Endothelial cell of umbilical vein (primary cell): ENCODE results near the gene ELOVL5. TPM values are rescaled to one million over a fixed set of nuclear protein-coding genes. Genes with fewer than 3 reads are reported as not detected.

Experiments
- BruUV-seq: library from RNA; stranded (reverse); fragments of 400-500 nt; replicated peaks from 2 replicates; lab custom pipeline; 2021; lab: Mats Ljungman, UMichigan
- CTCF ChIA-PET: fragments of 300-600, 350-600 bp; sonication (Branson Sonifier 250); formaldehyde crosslinking; loops from one replicate; lab custom pipeline; 2021; ENCODE audit warnings: antibody characterized with exemption, inconsistent platforms; lab: Charles Lee
- POLR2A ChIA-PET: fragments of 300-600, 350-600 bp; sonication (Branson Sonifier 250); formaldehyde crosslinking; loops from one replicate; lab custom pipeline; 2021; ENCODE audit warnings: antibody characterized with exemption, inconsistent platforms; lab: Charles Lee
- DNase-seq: peaks from one replicate; pipeline ENCODE4 v3.0.0-alpha.2; 2011; ENCODE audit warnings: low read depth, low spot score
- FAIRE-seq: peaks from 2 replicates; lab custom pipeline; 2011; peaks lifted over from hg19 to GRCh38; lab: Jason Lieb, UNC
- H2AFZ ChIP-seq: 2 replicates; pipeline ENCODE4 v1.6.0; 2012; ENCODE audit warnings: low read depth, low read length, control low read depth, inconsistent platforms
- H3K27ac ChIP-seq: 2 replicates; pipeline ENCODE4 v1.5.1; 2011; ENCODE audit warnings: low read depth, mild to moderate bottlenecking, control low read depth, low read length, moderate library complexity; ENCODE audit not compliant: insufficient read depth
- H3K27me3 ChIP-seq, 2 experiments: 2 replicates each; pipeline versions ENCODE4 v1.6.0 to v1.6.1; 2011; ENCODE audit warnings: low read length in 2 of 2, mixed read lengths in 1 of 2; ENCODE audit not compliant: control insufficient read depth in 2 of 2, insufficient read depth in 2 of 2
- H3K36me3 ChIP-seq, 2 experiments: 2 replicates in 1 of 2; 3 replicates in 1 of 2; pipeline ENCODE4 v1.5.1; 2011; ENCODE audit warnings: low read length in 2 of 2, mild to moderate bottlenecking in 1 of 2, moderate library complexity in 1 of 2; ENCODE audit not compliant: control insufficient read depth in 2 of 2, insufficient read depth in 2 of 2; ENCODE audit errors: extremely low read depth in 1 of 2
- H3K4me1 ChIP-seq: 3 replicates; pipeline ENCODE4 v1.5.1; 2011; ENCODE audit warnings: mild to moderate bottlenecking, low read length; ENCODE audit not compliant: control insufficient read depth, insufficient read depth; ENCODE audit errors: extremely low read depth
- H3K4me2 ChIP-seq: 2 replicates; pipeline ENCODE4 v1.6.1; 2011; ENCODE audit warnings: low read length, control low read depth, mixed read lengths; ENCODE audit not compliant: insufficient read depth
- H3K4me3 ChIP-seq, 3 experiments: fragments of 200-600 bp in 1 of 3; sonication (generic), shearing (Covaris generic) in 1 of 3; replicated peaks in 1 of 3; 2 replicates each; pipeline ENCODE4 v1.5.1; 2011 to 2016; ENCODE audit warnings: control low read depth in 3 of 3, low read length in 3 of 3, mild to moderate bottlenecking in 2 of 3, inconsistent platforms in 1 of 3, low read depth in 1 of 3, moderate library complexity in 1 of 3; ENCODE audit not compliant: insufficient read depth in 1 of 3
- H3K79me2 ChIP-seq: 2 replicates; pipeline ENCODE4 v1.6.0; 2012; ENCODE audit warnings: low read length, inconsistent platforms; ENCODE audit not compliant: control insufficient read depth, insufficient read depth
- H3K9ac ChIP-seq: replicated peaks from 2 replicates; pipeline ENCODE3; 2011; ENCODE audit warnings: low read length, control low read depth; ENCODE audit not compliant: insufficient read depth; ENCODE audit errors: extremely low read depth
- H3K9me1 ChIP-seq: replicated peaks from 3 replicates; pipeline ENCODE4 v1.6.0; 2011; ENCODE audit warnings: mild to moderate bottlenecking, low read length; ENCODE audit not compliant: control insufficient read depth, insufficient read depth; ENCODE audit errors: extremely low read depth
- H3K9me3 ChIP-seq: replicated peaks from 2 replicates; pipeline ENCODE4 v1.5.1; 2012; ENCODE audit warnings: low read length, inconsistent platforms; ENCODE audit not compliant: control insufficient read depth, insufficient read depth
- H4K20me1 ChIP-seq: replicated peaks from 2 replicates; pipeline ENCODE3; 2011; ENCODE audit warnings: mild to moderate bottlenecking, low read length; ENCODE audit not compliant: control insufficient read depth, insufficient read depth; ENCODE audit errors: extremely low read depth
- CTCF ChIP-seq, 2 donors: IDR thresholded peaks; 1 replicate in 1 of 2; 2 replicates in 1 of 2; pipeline ENCODE4 v1.5.1; 2011; ENCODE audit warnings: low read length in 2 of 2, mild to moderate bottlenecking in 2 of 2, moderate library complexity in 2 of 2, control low read depth in 1 of 2, inconsistent platforms in 1 of 2, low read depth in 1 of 2; ENCODE audit not compliant: insufficient read depth in 1 of 2; ENCODE audit errors: extremely low read depth in 1 of 2
- EZH2 ChIP-seq: IDR thresholded peaks from 2 replicates; pipeline ENCODE4 v1.6.1; 2012; ENCODE audit warnings: borderline replicate concordance, low read depth, mild to moderate bottlenecking, moderate library complexity, low read length, inconsistent platforms; ENCODE audit not compliant: severe bottlenecking
- FOS ChIP-seq: IDR thresholded peaks from 2 replicates; pipeline ENCODE4 v1.6.1; 2011; ENCODE audit warnings: mild to moderate bottlenecking, low read length, moderate library complexity, borderline replicate concordance; ENCODE audit not compliant: insufficient read depth
- GATA2 ChIP-seq: IDR thresholded peaks from 2 replicates; pipeline ENCODE4 v1.7.0; 2011; ENCODE audit warnings: low read depth, mild to moderate bottlenecking, moderate library complexity, mixed read lengths, low read length; ENCODE audit not compliant: insufficient read length, insufficient read depth
- JUN ChIP-seq: IDR thresholded peaks from 2 replicates; pipeline ENCODE4 v1.6.1; 2011; ENCODE audit warnings: borderline replicate concordance, low read depth; ENCODE audit not compliant: insufficient read length, insufficient read depth
- MAX ChIP-seq: IDR thresholded peaks from 2 replicates; pipeline ENCODE4 v1.6.1; 2011; ENCODE audit not compliant: insufficient read depth, insufficient read length
- MYC ChIP-seq: IDR thresholded peaks from one replicate; pipeline ENCODE4 v1.6.1; 2011; ENCODE audit warnings: mild to moderate bottlenecking, low read depth, low read length
- POLR2A ChIP-seq: IDR thresholded peaks from 2 replicates; pipeline ENCODE4 v1.6.1; 2012; ENCODE audit warnings: low read depth, mild to moderate bottlenecking, control low read depth, low read length
- POLR2AphosphoS5 ChIP-seq: IDR thresholded peaks from 2 replicates; pipeline ENCODE4 v1.6.1; 2012; ENCODE audit warnings: low read depth, mild to moderate bottlenecking, control low read depth, low read length, moderate library complexity; ENCODE audit not compliant: insufficient read depth
- dilution Hi-C: fragments of 300-500 bp; cut with MboI; formaldehyde crosslinking; loops from one replicate; pipeline ENCODE4 v1.15.0; 2019; ENCODE audit warnings: low sequenced_read_pairs; ENCODE audit not compliant: extremely low pct_ligation_motif_present
- intact Hi-C: fragments of 100-400 bp; cut with micrococcal nuclease; formaldehyde crosslinking; loops from one replicate; pipeline ENCODE4 v1.10.0; 2022
- polyA plus RNA-seq, 4 experiments: library from polyadenylated mRNA; depleted of rRNA in 3 of 4; stranded (reverse) in 3 of 4; unstranded in 1 of 4; fragments of >200 nt; gene quantifications; 2 replicates each; pipeline versions ENCODE4 v1.2.1 to v1.2.3, GENCODE V29; 2011 to 2012; ENCODE audit warnings: missing spikeins in 1 of 4
- total RNA-seq: library from RNA; stranded (reverse); gene quantifications from 2 replicates; pipeline ENCODE4 v1.2.3, GENCODE V29; 2021

The ELOVL5 gene
- total and polyA plus RNA-seq, 2 donors (not counting 3 experiments of a cell fraction or from before 2014, with no cell fraction given), result 85.9 to 140 TPM

GRCh38 chr6:53250176-53251032, 98.3 kb downstream of the ELOVL5 start:
- no peaks in the 10 kb centered on the region for H3K9me1 ChIP-seq
- TF ChIP-seq JUN (no peak), EZH2 (no peak), MAX (no peak), MYC (no peak), CTCF (IDR thresholded peaks at IDR 0.05; ENCODE audit: extremely low read depth in 1 of 2, insufficient read depth in 1 of 2, low read depth in 1 of 2, low read length in 2 of 2) (no peak), GATA2 (no peak), POLR2A (no peak), POLR2AphosphoS5 (no peak), FOS (no peak)
- DNase-seq (no peak), FAIRE-seq (no peak)
- no peaks in the 10 kb centered on the region for H3K79me2 ChIP-seq
- no peaks in the 10 kb centered on the region for H3K27me3 ChIP-seq
- no peak overlapping the region for H3K27ac ChIP-seq
- CTCF ChIA-PET, result interaction anchor here (0.8 to 1.5 kb wide), 2 partner anchors 20 to 117 kb away, joined by 3 to 4 read pairs; no protein-coding TSS in a partner anchor
- no peaks in the 10 kb centered on the region for H3K4me1 ChIP-seq
- no peak overlapping the region for H3K4me3 ChIP-seq
- BruUV-seq, result no TSS peak
- H2AFZ ChIP-seq, result no peak overlapping the region
- H3K4me2 ChIP-seq, result no peak overlapping the region
- intact Hi-C loops, result no loop called here
- dilution Hi-C loops, result no loop called here
- POLR2A ChIA-PET, result no interaction called here
- no peaks in the 10 kb centered on the region for H4K20me1 ChIP-seq
- no peaks in the 10 kb centered on the region for H3K36me3 ChIP-seq
- H3K9ac ChIP-seq, result no peak overlapping the region
- H3K9me3 ChIP-seq, result no peaks in the 10 kb centered on the region
